HG02852 (cell line): ENCODE data around the gene LEFTY1.

Experiments
- ATAC-seq: cut with Tn5 transposase; IDR thresholded peaks from one replicate; pipeline ENCODE4 v1.9.1; 2021; ENCODE audit warnings: mild to moderate bottlenecking, moderate library complexity; ENCODE audit not compliant: unreplicated experiment

The LEFTY1 gene

DNA sequence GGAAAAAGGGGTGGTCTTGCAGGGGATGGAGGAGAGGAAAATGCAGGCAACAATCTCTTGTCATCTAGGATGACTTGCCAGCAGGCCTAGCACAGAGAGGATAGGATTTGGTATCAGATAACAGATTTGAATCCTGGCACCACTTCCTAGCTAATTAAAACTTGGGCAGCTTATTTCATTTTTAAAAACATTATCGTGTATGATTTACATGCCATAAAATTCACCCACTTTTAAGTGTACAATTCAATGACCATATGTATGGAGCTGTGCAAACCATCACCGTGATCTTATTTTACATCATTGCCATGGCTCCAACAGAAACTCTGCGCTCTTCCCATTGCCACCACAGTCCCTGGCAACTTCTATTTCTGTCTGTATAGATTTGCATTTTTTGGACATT, 28.2 kb upstream of the LEFTY1 start:
- ATAC-seq: no peak

DNA sequence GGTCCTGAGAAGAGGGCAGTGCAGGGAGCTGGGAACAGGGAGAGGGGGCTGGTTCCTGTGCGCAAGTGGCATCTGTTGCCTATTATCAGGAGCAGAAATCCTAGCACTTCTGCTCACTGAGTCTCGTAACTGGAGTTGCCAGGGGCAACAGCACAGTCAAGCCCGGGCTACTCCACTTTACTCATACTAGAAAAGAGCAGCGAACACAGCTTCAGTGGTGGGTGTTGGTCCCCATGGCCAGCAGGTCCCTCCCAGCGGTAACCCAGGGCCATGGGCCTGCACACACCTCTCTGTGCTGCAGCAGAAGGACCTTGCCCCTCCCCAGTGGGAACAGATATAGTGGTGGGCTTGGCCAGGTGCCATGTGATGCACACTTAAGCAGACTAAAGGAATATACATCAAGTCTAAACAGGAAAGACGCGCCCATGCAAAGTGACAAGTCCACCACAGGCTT, 26.6 kb upstream of the LEFTY1 start:
- no peak for ATAC-seq

DNA sequence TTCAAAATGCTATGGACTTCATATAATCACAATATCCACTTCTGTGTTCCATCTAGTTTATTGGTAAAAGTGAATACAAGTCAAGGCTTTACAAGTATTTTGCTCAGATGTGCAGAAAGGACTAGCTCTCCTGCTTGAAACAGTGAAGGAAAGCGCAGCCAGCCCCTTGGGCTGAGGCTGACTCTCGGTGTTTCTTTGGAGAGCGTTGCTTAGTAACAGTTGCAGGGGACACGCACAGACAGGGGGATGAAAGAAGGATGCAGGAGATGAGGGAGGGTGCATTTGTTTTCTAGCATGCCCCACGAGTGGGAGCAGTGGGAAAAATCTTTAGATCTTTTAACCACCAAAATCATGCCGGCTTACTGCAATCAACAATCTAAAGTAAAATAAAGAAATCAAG, 26.0 kb upstream of the LEFTY1 start:
- no peak for ATAC-seq

DNA sequence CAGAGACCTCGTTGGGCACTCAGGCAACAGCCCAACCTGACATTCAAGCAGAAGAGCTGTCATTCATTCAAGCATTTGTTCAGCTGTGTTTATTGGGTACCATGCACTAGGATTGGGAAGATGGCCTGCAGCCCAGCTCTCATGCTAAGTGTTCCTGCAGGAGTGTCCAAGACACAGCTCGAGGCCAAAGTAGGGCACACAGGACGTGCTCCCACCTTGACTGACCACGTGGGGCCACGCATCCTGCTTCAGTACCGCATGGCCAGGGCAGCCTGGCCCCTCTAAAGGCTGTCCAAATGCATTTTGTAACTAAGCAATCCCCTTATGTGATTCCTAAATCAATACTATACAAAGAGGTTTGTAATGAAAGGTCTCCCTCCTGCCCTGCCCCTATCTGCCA, 25.4 kb upstream of the LEFTY1 start:
- ATAC-seq: no peak

DNA sequence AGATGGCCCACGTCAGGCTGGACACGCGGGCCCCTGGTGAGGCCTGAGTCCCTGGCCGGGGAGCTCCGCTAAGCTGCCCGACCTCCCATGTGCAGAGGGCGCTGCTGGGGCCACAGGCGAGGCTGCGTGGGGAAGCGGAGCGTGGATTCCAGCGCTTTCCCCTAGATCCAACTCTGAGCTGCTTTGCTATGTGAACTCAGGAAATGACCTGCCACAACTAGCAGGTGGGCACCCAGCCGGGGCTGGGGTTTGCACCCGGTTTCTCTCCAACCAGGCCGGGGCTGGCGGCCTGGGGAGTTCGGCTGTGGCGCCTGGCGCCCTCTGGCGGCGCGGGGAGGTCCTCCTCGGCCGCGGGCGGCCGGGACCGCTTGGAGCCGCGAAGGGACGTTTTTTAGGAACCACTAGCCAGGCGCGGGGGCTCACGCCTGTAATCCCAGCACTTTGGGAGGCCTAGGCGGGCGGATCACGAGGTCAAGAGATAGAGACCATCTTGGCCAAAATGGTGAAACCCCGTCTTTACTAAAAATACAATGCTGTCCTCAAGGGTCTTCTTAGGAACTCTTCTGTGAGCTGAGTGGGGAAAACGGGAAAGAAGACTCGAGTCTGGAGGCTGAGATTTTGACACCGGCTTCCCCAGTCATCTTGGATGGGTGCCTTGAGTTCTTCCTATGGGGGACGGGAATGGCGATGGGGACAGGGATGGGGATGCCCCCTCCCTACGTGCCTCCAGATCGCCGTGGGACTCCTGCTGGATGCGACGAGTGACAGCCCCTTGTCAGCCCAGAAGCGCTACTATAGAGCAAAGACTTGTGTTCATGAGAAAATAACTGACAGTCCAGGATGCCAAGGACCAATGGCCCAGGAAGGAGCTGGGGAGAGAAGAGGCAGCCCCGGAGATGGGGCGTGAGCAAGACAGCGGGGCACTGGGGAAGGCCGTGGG, 22.5 kb upstream of the LEFTY1 start:
- peak; percentile 91 for ATAC-seq

DNA sequence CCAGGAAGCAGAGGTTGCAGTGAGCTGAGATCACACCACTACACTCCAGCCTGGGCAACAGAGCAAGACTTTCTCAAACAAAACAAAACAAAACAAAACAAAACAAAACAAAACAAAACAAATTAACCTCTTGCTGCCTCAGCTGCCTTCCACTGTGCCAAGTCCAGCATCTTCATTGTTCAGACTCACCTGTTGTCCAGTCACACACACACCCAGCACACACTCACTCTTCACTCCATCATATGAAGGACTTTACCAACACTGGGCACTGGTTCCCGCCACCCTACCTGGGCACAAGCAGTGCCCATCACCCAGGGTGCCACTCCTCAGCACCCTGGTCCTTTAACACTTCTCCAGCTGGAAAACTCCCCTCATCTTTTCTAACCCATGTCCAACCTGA, 20.5 kb upstream of the LEFTY1 start:
- ATAC-seq: no peak

DNA sequence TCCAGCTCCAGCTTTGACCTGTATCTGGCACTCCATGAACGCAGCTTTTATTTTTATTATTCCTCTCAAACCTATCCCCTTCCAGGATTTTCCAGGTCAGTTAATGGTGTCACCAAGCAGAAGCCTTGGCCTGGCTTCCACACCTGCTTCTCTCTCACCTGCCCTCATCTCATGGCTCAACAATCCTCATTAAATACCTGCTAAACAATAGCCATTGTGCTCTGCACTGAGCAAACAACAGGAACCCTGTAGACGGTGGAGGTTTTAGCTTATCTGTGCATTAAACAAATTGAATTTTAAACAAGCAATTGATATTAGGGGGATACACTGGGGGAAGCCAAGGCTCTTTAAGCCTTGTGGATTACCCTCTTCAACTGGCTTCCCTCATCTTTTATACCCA, 19.8 kb upstream of the LEFTY1 start:
- ATAC-seq: no peak

DNA sequence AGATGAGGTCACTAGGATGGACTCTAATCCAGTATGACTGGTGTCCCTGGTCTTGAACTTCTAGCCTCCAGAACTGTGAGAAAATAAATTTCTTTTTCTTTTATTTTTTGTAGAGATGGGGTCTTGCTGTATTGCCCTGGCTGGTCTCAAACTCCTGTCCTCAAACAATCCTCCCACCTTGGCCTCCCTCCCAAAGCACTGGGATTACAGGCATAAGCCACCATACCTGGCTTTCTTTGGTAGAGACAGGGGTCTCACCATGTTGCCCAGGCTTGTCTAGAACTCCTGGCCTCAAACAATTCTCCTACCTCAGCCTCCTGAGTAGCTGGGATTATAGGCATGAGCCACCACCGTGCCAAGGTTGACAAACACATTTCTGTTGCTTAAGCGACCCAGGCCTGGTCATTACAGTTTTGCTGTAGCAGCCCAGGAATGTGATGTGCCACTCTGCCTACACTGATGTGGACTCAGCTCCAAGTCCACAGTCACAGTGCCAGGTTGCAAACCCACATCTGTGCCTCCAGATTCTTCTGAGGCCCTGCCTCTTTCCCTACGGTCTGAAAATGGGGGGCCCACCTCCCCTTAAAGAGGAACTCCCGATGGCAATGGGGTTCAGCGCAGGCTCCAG, 19.2 kb upstream of the LEFTY1 start:
- ATAC-seq: no peak

DNA sequence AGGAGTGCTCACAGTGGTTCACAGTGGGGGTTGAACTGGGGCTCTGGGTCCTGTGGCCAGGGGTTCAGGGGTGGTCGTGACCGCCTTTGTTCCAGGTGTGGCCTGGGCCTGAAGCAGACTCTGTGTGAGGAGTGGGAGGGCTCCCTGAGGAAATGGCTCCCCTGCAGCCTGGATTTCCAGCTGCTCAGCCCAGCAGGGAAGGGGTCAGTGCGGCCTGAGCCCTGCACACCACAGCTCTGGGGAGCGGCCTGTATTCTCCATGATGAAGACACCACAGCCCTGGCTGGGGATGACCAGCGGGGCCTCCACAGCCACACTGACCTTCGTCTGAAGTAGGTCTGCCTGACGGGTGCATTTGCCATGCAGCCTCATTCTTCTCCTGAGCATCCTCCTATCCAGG, 18.4 kb upstream of the LEFTY1 start:
- ATAC-seq: no peak

DNA sequence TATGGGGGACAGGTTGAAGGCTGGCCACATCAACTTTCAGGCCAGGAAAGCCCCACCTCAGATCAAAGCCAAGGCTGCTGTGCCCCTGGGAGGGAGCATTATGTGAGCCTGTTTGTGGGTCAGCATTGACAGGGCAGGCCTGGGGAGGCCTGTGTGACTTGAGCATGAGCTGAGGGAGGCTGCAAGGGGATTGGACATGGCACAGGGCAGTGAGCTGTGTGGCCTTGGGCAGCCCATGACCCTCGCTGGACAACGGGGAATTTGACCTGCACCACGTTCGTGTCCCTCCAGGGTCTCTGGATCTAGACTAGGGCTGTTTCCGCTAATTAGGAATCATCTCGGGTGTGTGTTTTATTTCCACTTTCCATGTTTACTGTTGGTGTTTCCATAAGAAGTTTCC, 17.5 kb upstream of the LEFTY1 start:
- ATAC-seq: no peak

DNA sequence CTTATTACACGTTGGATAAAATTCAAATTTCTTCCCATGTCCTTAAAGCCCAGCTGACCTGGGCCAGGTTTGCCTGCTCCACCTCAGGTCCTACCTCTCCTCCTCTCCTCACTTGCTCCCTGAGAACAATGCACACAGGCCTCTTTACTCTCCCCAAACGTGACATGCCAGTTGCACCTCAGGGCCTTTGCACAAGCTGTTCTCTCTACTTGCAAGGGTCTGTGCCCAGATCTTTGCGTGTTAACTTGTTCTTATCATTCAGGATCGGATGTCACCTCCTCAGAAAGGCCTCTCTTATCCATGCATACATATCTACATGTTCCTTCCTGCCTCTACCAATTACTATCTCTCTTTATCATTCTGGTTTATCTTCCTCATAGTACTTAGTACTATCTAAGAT, 14.7 kb upstream of the LEFTY1 start:
- ATAC-seq: no peak

DNA sequence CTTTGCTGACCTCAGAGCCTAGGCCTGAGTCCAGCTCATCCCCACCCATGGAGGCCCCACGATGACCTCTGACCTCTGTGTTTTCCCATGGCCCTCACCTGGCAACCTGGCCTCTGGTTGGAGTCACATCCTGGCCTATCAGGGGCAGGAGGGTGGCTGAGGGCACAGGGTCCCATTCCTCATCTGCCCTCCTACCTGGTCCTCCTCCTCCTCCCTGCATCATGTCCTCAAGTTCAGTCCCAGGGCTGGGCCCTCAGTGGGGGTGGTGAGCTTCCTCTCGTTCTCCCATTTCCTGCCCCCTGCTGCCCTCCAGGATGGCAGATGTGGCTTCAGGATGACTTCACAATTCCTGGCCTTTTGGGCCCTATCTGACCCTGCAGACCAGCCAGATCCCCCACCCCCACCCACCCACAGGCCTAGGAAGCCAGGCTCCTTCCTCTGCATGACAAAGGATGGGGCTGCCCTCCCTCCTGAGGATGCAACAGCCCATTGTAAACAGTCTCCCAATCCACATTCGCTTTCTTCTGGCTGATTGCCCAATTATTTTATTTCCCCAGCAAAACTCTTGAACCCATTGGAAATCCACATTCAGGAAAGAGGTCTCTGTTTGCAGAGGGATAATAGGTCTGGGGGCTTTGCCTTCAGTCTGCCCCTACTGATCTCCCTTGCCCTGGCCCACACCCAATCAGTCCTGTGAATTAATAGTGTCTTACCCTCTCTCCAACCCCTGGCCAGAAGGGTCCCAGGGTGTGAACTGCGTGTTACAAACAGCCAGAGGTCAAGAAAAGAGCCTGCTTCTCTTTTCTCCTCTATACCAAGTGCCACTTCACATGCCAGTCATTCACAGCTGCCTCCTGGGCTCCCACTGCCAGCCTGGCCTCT, 10.3 kb upstream of the LEFTY1 start:
- no peak for ATAC-seq

DNA sequence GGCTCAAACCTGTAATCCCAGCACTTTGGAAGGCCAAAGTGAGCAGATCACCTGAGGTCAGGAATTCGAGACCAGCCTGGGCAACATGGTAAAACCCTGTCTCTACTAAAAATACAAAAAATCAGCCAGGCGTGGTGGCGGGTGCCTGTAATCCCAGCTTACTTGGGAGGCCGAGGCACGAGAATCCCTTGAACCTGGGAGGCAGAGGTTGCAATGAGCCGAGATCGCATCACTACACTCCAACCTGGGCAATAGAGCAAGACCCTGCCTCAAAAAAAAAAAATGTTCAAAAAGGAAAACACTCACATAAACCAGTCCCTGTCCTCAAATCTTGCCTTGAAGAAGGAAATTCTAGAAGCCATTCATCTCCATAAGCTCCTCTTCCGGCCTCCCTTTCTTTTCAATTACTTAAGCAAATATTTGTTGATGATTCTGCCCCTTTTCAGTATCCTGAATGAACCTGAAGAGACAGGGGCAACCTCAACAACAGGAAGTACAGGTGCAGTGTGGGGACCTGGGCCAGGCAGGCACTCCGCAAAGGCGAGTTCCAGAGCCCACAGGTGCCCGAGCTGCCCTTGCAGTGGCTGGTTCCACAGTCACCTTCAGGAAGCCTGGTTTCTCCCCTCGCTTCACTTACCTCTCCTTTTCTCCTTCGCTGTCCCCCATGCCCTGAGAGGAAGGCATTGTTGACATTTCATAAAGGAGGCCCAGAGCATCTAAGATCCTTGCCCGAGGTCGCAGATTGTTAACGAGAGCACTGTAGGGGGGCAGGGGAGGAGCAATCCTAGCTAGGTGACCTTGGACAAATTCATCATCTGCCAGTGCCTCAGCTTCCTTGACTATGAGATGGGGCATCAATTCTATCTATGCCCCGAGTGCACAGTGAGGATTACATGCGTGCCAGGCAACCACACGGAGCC, 8.9 kb upstream of the LEFTY1 start:
- ATAC-seq: no peak

DNA sequence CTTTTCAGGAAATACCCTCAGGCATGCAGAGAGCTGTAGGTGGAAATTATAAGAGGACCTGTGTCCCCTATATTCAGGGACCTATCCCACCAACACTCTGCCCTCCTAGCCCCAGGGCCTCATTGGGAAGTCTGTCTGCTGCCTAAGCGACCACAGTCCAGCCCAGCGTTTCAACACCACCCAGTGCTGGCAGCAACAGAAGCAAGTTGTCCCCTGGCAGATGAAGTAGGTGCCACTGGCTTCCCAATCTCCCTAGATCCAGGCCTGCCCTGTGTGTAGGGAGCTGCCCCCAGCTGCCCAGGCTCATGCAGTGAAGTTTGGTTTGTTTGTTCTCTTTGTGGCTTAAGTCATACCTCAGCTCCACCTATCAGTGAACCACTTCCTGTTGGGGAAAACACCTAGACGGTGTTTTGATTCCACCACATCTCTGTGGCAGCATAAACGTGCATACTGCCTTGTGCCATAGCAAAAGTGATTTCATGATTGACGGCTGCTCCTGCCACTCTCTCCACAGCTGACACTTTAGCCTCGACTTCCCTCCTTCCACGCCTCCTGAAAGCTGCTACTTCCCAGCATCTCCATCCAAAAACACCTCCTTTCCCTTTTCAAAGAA, 8.1 kb upstream of the LEFTY1 start:
- ATAC-seq: peak; percentile 100

DNA sequence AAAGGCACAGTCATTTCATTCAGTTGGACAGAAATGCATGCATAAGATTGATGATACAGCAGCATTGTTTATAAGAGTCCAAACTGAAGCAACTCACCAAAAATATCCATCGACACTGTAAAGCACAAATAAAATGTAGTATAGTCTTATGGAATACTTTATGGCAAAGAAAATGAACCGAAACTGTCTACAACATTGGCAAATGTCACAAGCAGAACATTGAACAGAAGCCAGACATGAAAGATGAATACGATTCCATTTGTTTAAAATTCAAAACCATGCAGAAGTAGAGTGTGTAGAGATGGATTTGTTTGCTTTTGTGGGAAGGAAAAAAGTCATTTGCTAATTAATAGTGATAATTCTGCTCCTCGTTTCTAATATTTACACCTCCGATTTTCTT, 7.5 kb upstream of the LEFTY1 start:
- no peak for ATAC-seq

DNA sequence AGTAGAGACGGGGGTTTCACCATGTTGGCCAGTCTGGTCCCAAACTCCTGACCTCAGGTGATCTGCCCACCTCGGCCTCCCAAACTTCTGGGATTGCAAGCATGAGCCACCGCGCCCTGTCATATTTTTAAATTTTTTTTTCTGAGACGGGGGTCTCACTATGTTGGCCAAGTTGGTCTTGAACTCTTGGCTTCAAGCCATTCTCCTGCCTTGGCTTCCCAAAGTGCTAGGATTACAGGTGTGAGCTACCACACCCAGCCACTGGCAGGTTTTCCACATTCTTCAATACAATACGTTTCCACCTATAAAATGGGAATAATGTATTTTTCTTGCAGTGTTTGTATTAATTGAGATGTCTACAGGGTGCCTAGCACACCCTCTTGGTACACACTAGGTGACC, 3.4 kb upstream of the LEFTY1 start:
- no peak for ATAC-seq

DNA sequence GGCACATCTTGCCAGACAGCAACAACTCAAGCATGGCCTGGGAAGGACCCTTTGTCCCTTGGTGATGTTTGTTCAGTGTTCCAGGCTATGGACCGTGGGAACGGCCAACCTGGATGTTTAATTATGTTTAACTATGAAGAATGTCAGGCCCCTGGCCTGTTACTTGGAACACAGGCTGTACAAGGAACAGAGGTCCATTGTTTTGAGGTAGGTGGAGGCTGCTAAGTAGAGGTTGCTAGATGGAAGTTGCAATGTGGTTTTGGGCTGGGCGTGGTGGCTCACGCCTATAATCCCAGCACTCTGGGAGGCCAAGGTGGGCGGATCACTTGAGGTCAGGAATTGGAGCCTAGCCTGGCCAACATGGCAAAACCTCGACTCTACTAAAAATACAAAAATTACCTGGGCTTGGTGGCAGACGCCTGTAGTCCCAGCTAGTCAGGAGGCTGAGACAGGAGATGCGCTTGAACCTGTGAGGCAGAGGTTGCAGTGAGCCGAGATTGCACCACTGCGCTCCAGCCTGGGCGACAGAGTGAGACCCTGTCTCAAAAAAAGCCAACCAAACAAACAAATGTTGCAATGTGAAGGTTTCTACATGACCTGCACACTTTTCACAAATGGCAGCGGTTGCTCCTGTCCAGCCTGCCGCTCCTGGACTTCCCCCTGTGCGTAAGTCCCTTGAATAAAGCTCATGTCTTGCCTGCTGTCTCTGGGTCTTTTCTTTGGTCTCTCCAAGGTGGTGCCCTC, 2.5 kb upstream of the LEFTY1 start:
- no peak for ATAC-seq

DNA sequence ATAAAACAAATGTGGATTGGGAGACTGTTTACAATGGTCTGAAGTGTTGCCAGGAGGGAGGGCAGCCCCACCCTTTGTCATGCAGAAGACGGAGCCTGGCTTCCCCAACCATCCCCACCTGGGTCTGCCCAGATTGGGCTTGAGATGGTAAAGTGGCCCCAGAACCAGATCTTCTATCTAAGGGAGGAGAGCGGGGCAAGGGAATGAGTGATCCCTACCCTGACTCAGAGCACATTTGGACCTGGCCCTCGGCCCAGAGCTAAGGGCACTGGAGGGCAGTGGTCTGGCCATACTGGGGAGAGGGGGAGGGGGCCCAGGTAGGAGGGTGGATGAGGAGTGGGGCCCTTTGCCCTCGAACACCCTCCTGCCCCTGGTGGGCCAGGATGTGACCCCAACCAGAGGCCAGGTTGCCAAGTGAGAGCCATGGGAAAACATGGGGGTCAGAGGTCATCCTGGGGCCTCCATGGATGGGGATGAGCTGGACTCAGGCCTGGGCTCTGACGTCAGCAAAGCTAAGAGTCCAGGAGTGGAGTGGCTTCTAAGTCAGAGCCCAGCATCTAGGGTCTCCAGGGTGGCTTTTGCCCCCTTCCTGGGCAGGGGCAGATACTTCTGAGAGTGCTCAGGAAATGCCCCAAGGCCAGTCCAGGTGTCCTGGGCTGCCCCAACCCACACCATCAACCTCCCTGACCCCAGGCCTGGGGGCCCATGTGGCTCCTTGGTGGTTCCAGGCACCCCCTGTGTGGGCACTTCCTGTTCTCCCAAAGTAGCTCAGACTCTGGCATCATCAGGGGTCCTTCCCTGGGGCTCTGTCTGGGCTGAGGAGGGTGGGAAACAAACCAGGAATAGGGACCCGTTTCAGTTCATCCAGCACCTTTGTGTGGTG, 1.6 kb upstream of the LEFTY1 start:
- ATAC-seq: no peak
